Endothelial cell of umbilical vein (primary cell): ENCODE results near the gene ARHGEF16.

Source experiments
- GATA2 ChIP-seq: IDR thresholded peaks from 2 replicates; pipeline ENCODE4 v1.7.0; 2011; ENCODE audit warnings: low read depth, mild to moderate bottlenecking, moderate library complexity, mixed read lengths, low read length; ENCODE audit not compliant: insufficient read length, insufficient read depth
- POLR2AphosphoS5 ChIP-seq: IDR thresholded peaks from 2 replicates; pipeline ENCODE4 v1.6.1; 2012; ENCODE audit warnings: low read depth, mild to moderate bottlenecking, control low read depth, low read length, moderate library complexity; ENCODE audit not compliant: insufficient read depth
- TF ChIP-seq, protein P1 (sequence below), 2 donors: IDR thresholded peaks; 1 replicate in 1 of 2; 2 replicates in 1 of 2; pipeline ENCODE4 v1.5.1; 2011; ENCODE audit warnings: low read length in 2 of 2, mild to moderate bottlenecking in 2 of 2, moderate library complexity in 2 of 2, control low read depth in 1 of 2, inconsistent platforms in 1 of 2, low read depth in 1 of 2; ENCODE audit not compliant: insufficient read depth in 1 of 2; ENCODE audit errors: extremely low read depth in 1 of 2

GRCh38 chr1:3510136-3510955 is 55.9 kb downstream of the ARHGEF16 start:
- TF ChIP-seq GATA2 (no peak), POLR2AphosphoS5 (no peak)
- TF ChIP-seq, protein P1, sequence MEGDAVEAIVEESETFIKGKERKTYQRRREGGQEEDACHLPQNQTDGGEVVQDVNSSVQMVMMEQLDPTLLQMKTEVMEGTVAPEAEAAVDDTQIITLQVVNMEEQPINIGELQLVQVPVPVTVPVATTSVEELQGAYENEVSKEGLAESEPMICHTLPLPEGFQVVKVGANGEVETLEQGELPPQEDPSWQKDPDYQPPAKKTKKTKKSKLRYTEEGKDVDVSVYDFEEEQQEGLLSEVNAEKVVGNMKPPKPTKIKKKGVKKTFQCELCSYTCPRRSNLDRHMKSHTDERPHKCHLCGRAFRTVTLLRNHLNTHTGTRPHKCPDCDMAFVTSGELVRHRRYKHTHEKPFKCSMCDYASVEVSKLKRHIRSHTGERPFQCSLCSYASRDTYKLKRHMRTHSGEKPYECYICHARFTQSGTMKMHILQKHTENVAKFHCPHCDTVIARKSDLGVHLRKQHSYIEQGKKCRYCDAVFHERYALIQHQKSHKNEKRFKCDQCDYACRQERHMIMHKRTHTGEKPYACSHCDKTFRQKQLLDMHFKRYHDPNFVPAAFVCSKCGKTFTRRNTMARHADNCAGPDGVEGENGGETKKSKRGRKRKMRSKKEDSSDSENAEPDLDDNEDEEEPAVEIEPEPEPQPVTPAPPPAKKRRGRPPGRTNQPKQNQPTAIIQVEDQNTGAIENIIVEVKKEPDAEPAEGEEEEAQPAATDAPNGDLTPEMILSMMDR (IDR thresholded peaks at IDR 0.05; ENCODE audit: extremely low read depth in 1 of 2, insufficient read depth in 1 of 2, low read depth in 1 of 2, low read length in 2 of 2) = no peak
